Measurements from ENCODE around the gene GALK2. TPM values are rescaled to one million over a fixed set of nuclear protein-coding genes. Genes with fewer than 3 reads are reported as not detected.
A peak's percentile ranks its signal among the peaks of the same experiment; 100 is the strongest.

GALK2 gene
- total and polyA plus RNA-seq, 2 of the 4 experiments (the other 2 are of a cell fraction): 27.0 to 63.6 TPM

GRCh38 chr15:49379996-49380395 is 209.9 kb downstream of the GALK2 start:
- H4K8ac ChIP-seq (ENCODE audit: low read depth in 2 of 2, low read length in 2 of 2): no peak overlapping the region
- H3K27ac ChIP-seq (ENCODE audit: insufficient read depth, low read length): no peak overlapping the region
- in situ Hi-C loops (cut with MboI; ENCODE audit: low sequenced_read_pairs): no loop called here
- CTCF ChIA-PET: no interaction called here
- no peak overlapping the region for H2AK9ac ChIP-seq (replicated peaks; ENCODE audit: low read depth, low read length, poor library complexity)
- no peak overlapping the region; the same call in 1 of the 2 replicates for H4K91ac ChIP-seq (ENCODE audit: insufficient read depth, low read depth, low read length)
- ATAC-seq (ENCODE audit: low read depth) (no peak), DNase-seq (no peak)
- H3K4me3 ChIP-seq (ENCODE audit: insufficient read depth, low read depth, low read length): no peak overlapping the region
- H2BK15ac ChIP-seq (ENCODE audit: low read depth, low read length): no peak overlapping the region
- H3K18ac ChIP-seq (ENCODE audit: low read depth, low read length): no peak overlapping the region
- no peak overlapping the region for H2BK20ac ChIP-seq (ENCODE audit: low read depth, low read length)
- no peak overlapping the region for H3K23ac ChIP-seq (ENCODE audit: low read depth, low read length)
- intact Hi-C loops (cut with micrococcal nuclease): no loop called here
- POLR2A ChIA-PET (ENCODE audit: unreplicated experiment): no interaction called here
- H4K20me1 ChIP-seq (ENCODE audit: insufficient read depth, low read length): no peaks in the 10 kb centered on the region
- no peak overlapping the region; the same call in 1 of the 2 replicates for H2AK5ac ChIP-seq (ENCODE audit: low read depth, low read length)
- H2AFZ ChIP-seq (replicated peaks; ENCODE audit: low read length, poor library complexity): no peak overlapping the region
- no TSS peak for BruUV-seq (replicated peaks)
- no peak overlapping the region; the same call in 1 of the 2 replicates for H2BK120ac ChIP-seq (ENCODE audit: low read depth, low read length)
- no peak overlapping the region for H3K14ac ChIP-seq (replicated peaks; ENCODE audit: low read depth, low read length)
- no peaks in the 10 kb centered on the region; the same call in 1 of the 2 replicates for H3K9me1 ChIP-seq (ENCODE audit: insufficient read depth, low read length)
- dilution Hi-C loops (cut with HindIII; ENCODE audit: low sequenced_read_pairs, unreplicated experiment): no loop called here
- no peaks in the 10 kb centered on the region for H3K27me3 ChIP-seq (ENCODE audit: control insufficient read depth, insufficient read depth, low read length)
- H3K56ac ChIP-seq (ENCODE audit: extremely low read depth, insufficient read depth, low read length): no peak overlapping the region
- H4K5ac ChIP-seq (ENCODE audit: low read depth, low read length): peak overlapping the region; percentile 31; the same call in 1 of the 2 replicates
- no peak overlapping the region for H3K4me2 ChIP-seq (ENCODE audit: low read depth, low read length)
- no peak for TF ChIP-seq USF2 (IDR thresholded peaks at IDR 0.05; ENCODE audit: low read depth, low read length)
- no peak for TF ChIP-seq ELK1 (IDR thresholded peaks at IDR 0.05; ENCODE audit: borderline replicate concordance, low read depth, low read length)
- H3K4me1 ChIP-seq (ENCODE audit: control insufficient read depth, insufficient read depth, low read length): peaks cover 5% of the 10 kb centered on the region
- no peaks in the 10 kb centered on the region for H3K9me3 ChIP-seq (ENCODE audit: control insufficient read depth, insufficient read depth, low read length)
- 100% methylated on average over 2 of the region's 4 CpGs; no CpG with 5 or more reads in 1 of the 2 experiments for WGBS, 2 experiments (ENCODE audit: extremely low coverage in 2 of 2, insufficient read length in 1 of 2)
- no peak overlapping the region for H2BK5ac ChIP-seq (ENCODE audit: low read depth, low read length, poor library complexity, severe bottlenecking)
- H3K36me3 ChIP-seq (ENCODE audit: control insufficient read depth, insufficient read depth, low read length): no peaks in the 10 kb centered on the region
- no peak overlapping the region for H3K9ac ChIP-seq (ENCODE audit: low read depth, low read length)
- no peaks in the 10 kb centered on the region for H3K79me1 ChIP-seq (ENCODE audit: low read depth in 1 of 2, low read length in 2 of 2)
- no peak overlapping the region for H3K4ac ChIP-seq (ENCODE audit: low read depth, low read length)
